CD4-positive, alpha-beta T cell (primary cell): ENCODE data around the gene AFAP1L1. TPM values are rescaled to one million over a fixed set of nuclear protein-coding genes. Genes with fewer than 3 reads are reported as not detected.

Experiments used
- ATAC-seq: fragments of 200-7000 bp; cut with Tn5 transposase; one replicate; pipeline ENCODE4 v1.10.0; 2022; ENCODE audit warnings: mild to moderate bottlenecking; ENCODE audit not compliant: poor library complexity
- CTCF ChIA-PET: fragments of 350-600 bp; sonication (Branson Sonifier 250); formaldehyde crosslinking; loops from one replicate; lab custom pipeline; 2021; ENCODE audit warnings: antibody characterized with exemption, inconsistent platforms; lab: Charles Lee
- POLR2A ChIA-PET: fragments of 350-600 bp; sonication (Branson Sonifier 250); formaldehyde crosslinking; loops from one replicate; lab custom pipeline; 2021; ENCODE audit warnings: antibody characterized with exemption, inconsistent platforms; lab: Charles Lee
- DNase-seq, 14 experiments: peaks; one replicate each; pipeline ENCODE4 v3.0.0-alpha.2; 2013 to 2020; ENCODE audit warnings: mixed read lengths in 2 of 14
- H3K27ac ChIP-seq, 2 donors: one replicate each; pipeline versions ENCODE4 v1.5.1 to v1.7.0; 2013; ENCODE audit warnings: low read length in 2 of 2, low read depth in 1 of 2, mild to moderate bottlenecking in 1 of 2
- H3K27me3 ChIP-seq, 2 experiments: 1 replicate in 1 of 2; 2 replicates in 1 of 2; pipeline versions ENCODE4 v1.6.1 to v1.7.0; 2013; ENCODE audit warnings: low read length in 2 of 2, control low read depth in 1 of 2, mild to moderate bottlenecking in 1 of 2, moderate library complexity in 1 of 2; ENCODE audit not compliant: insufficient read depth in 2 of 2, control insufficient read depth in 1 of 2
- H3K36me3 ChIP-seq: one replicate; pipeline ENCODE4 v1.6.1; 2013; ENCODE audit warnings: low read length, control low read depth; ENCODE audit not compliant: insufficient read depth
- H3K4me1 ChIP-seq: one replicate; pipeline ENCODE4 v1.6.1; 2013; ENCODE audit warnings: low read length, control low read depth; ENCODE audit not compliant: insufficient read depth
- H3K4me3 ChIP-seq: one replicate; pipeline ENCODE4 v1.5.1; 2013; ENCODE audit warnings: mild to moderate bottlenecking, low read length, moderate library complexity
- H3K9me3 ChIP-seq, 2 experiments: 1 replicate in 1 of 2; 2 replicates in 1 of 2; pipeline versions ENCODE4 v1.6.1 to v1.7.0; 2013; ENCODE audit warnings: low read length in 2 of 2, mild to moderate bottlenecking in 2 of 2, control low read depth in 1 of 2, moderate library complexity in 1 of 2; ENCODE audit not compliant: control insufficient read depth in 1 of 2, insufficient read depth in 1 of 2
- H3K27ac Mint-ChIP-seq: one replicate; pipeline ENCODE4 v1.8.0; 2020; ENCODE audit warnings: mixed read lengths
- H3K27me3 Mint-ChIP-seq: one replicate; pipeline ENCODE4 v1.8.0; 2021; ENCODE audit warnings: mixed read lengths
- H3K36me3 Mint-ChIP-seq: one replicate; pipeline ENCODE4 v1.8.0; 2021; ENCODE audit warnings: low read depth, mixed read lengths
- H3K4me1 Mint-ChIP-seq: one replicate; pipeline ENCODE4 v1.8.0; 2021; ENCODE audit warnings: low read depth, mixed read lengths
- H3K4me3 Mint-ChIP-seq: one replicate; pipeline ENCODE4 v1.8.0; 2020; ENCODE audit warnings: mild to moderate bottlenecking, mixed read lengths
- H3K9me3 Mint-ChIP-seq: one replicate; pipeline ENCODE4 v1.8.0; 2020; ENCODE audit warnings: mixed read lengths
- intact Hi-C, 2 experiments: fragments of 100-400 bp; cut with DNase I in 1 of 2; cut with micrococcal nuclease in 1 of 2; formaldehyde crosslinking; loops; one replicate each; pipeline versions ENCODE4 v1.15.1 to v1.9.0; 2023 to 2025; cut with DNase I, micrococcal nuclease
- total RNA-seq, 174 experiments: library from RNA in 2 of 174; stranded (reverse) in 2 of 174; gene quantifications; one replicate each; pipeline ENCODE4 v1.2.3 and lab custom pipeline; 2021 to 2026
- TF ChIP-seq, protein P1 (sequence below): fragments of 200-600 bp; IDR thresholded peaks from one replicate; pipeline ENCODE4 v1.8.0; 2022; ENCODE audit warnings: antibody characterized with exemption, mild to moderate bottlenecking

The AFAP1L1 gene
- total RNA-seq, 2 experiments from 2014 or later: 0.47 to 0.56 TPM

GRCh38 chr5:149362541-149362940, 90.9 kb downstream of the AFAP1L1 start:
- TF ChIP-seq, protein P1, sequence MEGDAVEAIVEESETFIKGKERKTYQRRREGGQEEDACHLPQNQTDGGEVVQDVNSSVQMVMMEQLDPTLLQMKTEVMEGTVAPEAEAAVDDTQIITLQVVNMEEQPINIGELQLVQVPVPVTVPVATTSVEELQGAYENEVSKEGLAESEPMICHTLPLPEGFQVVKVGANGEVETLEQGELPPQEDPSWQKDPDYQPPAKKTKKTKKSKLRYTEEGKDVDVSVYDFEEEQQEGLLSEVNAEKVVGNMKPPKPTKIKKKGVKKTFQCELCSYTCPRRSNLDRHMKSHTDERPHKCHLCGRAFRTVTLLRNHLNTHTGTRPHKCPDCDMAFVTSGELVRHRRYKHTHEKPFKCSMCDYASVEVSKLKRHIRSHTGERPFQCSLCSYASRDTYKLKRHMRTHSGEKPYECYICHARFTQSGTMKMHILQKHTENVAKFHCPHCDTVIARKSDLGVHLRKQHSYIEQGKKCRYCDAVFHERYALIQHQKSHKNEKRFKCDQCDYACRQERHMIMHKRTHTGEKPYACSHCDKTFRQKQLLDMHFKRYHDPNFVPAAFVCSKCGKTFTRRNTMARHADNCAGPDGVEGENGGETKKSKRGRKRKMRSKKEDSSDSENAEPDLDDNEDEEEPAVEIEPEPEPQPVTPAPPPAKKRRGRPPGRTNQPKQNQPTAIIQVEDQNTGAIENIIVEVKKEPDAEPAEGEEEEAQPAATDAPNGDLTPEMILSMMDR: no peak
- ATAC-seq (no peak), DNase-seq (no peak)
- H3K27me3 ChIP-seq: no peaks in the 10 kb centered on the region
- Mint-ChIP-seq H3K27me3 (no peaks in the 10 kb centered on the region), H3K4me1 (peaks cover 61% of the 10 kb centered on the region), H3K36me3 (peaks cover 46% of the 10 kb centered on the region), H3K9me3 (no peaks in the 10 kb centered on the region), H3K27ac (peak overlapping the region; percentile 67), H3K4me3 (no peak overlapping the region)
- no peaks in the 10 kb centered on the region for H3K9me3 ChIP-seq
- H3K27ac ChIP-seq: no peak overlapping the region
- CTCF ChIA-PET: no interaction called here
- POLR2A ChIA-PET: no interaction called here
- intact Hi-C loops: no loop called here
- peaks cover 38% of the 10 kb centered on the region for H3K4me1 ChIP-seq
- no peak overlapping the region for H3K4me3 ChIP-seq
- peaks cover 16% of the 10 kb centered on the region for H3K36me3 ChIP-seq

DNA sequence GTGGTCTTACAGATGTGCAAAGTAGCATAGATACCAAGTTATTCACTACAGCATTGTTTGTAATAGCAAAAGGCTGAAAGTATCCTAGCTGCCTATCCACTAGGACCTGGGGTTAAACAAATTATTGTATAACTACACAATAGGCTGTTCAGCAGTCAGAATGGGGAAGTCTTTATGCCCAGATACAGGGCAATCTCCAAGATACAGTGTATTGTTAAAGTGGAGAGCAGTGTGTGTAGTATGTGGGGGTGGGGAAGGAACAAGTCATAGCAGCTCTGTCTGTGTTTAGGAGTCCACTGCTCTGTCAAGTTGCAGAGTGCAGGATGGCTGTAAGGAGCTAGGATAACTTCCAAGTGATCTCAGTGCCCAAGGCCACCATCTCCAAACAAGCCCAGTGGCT, 91.7 kb downstream of the AFAP1L1 start:
- Histone ChIP-seq H3K27ac (no peak overlapping the region), H3K27me3 (no peaks in the 10 kb centered on the region), H3K4me1 (peaks cover 42% of the 10 kb centered on the region), H3K36me3 (peaks cover 16% of the 10 kb centered on the region), H3K4me3 (no peak overlapping the region), H3K9me3 (no peaks in the 10 kb centered on the region)
- no peaks in the 10 kb centered on the region for H3K9me3 Mint-ChIP-seq
- H3K27ac Mint-ChIP-seq: peak overlapping the region; percentile 67
- DNase-seq (no peak), ATAC-seq (no peak)
- ChIA-PET POLR2A (no interaction called here), CTCF (no interaction called here)
- peaks cover 60% of the 10 kb centered on the region for H3K4me1 Mint-ChIP-seq
- no peak overlapping the region for H3K4me3 Mint-ChIP-seq
- no peaks in the 10 kb centered on the region for H3K27me3 Mint-ChIP-seq
- TF ChIP-seq, protein P1: no peak
- intact Hi-C loops: no loop called here
- peaks cover 43% of the 10 kb centered on the region for H3K36me3 Mint-ChIP-seq

- Histone ChIP-seq H3K36me3 (peaks cover 16% of the 10 kb centered on the region), H3K9me3 (no peaks in the 10 kb centered on the region), H3K27ac (no peak overlapping the region), H3K4me1 (peaks cover 36% of the 10 kb centered on the region), H3K4me3 (no peak overlapping the region), H3K27me3 (no peaks in the 10 kb centered on the region)
- DNase-seq (no peak), ATAC-seq (no peak)
- ChIA-PET CTCF (no interaction called here), POLR2A (no interaction called here)
- Mint-ChIP-seq H3K27me3 (no peaks in the 10 kb centered on the region), H3K4me3 (no peak overlapping the region), H3K36me3 (peaks cover 41% of the 10 kb centered on the region), H3K4me1 (peaks cover 57% of the 10 kb centered on the region), H3K9me3 (no peaks in the 10 kb centered on the region), H3K27ac (peak overlapping the region; percentile 57)
- TF ChIP-seq, protein P1: no peak
- intact Hi-C loops: no loop called here
Measured at GRCh38 chr5:149363936-149364335, 92.3 kb downstream of the AFAP1L1 start.
